WERI-Rb-1 (cell line): ENCODE measurements around the gene ST8SIA1.
"Not testable (repeated sequence)": the region's sequence is repeated elsewhere in the genome, so short reads cannot be mapped to it uniquely, and the experiment has no call there.

ENCODE experiments used
- DNase-seq: peaks from one replicate; pipeline ENCODE4 v3.0.0-alpha.2; 2020
- H3K27ac ChIP-seq: fragments of 250-450 bp; sonication (Bioruptor Pico); 2 replicates; pipeline ENCODE4 v1.5.1; 2020; ENCODE audit warnings: mild to moderate bottlenecking, moderate library complexity
- H3K27me3 ChIP-seq: fragments of 250-450 bp; sonication (Bioruptor Pico); 2 replicates; pipeline ENCODE4 v1.5.1; 2021; ENCODE audit warnings: mild to moderate bottlenecking, low read depth, moderate library complexity; ENCODE audit not compliant: insufficient read depth, severe bottlenecking
- H3K36me3 ChIP-seq: fragments of 250-450 bp; sonication (Bioruptor Pico); 2 replicates; pipeline ENCODE4 v1.5.1; 2020; ENCODE audit warnings: mild to moderate bottlenecking, moderate library complexity
- H3K4me3 ChIP-seq: 2 replicates; pipeline ENCODE4 v1.5.1; 2011; ENCODE audit warnings: low read depth, mild to moderate bottlenecking, control low read depth, low read length
- H3K9me3 ChIP-seq: fragments of 250-450 bp; sonication (Bioruptor Pico); 2 replicates; pipeline ENCODE4 v1.5.1; 2021; ENCODE audit warnings: mild to moderate bottlenecking, moderate library complexity; ENCODE audit not compliant: severe bottlenecking
- CTCF ChIP-seq: IDR thresholded peaks from 2 replicates; pipeline ENCODE4 v1.5.1; 2011; ENCODE audit warnings: low read depth, mild to moderate bottlenecking, control low read depth, inconsistent platforms, low read length

The ST8SIA1 gene

GRCh38 chr12:22163594-22163993, 170.9 kb downstream of the ST8SIA1 start:
- no peak overlapping the region for H3K4me3 ChIP-seq
- no peaks in the 10 kb centered on the region for H3K27me3 ChIP-seq
- no peak overlapping the region for H3K27ac ChIP-seq
- no peaks in the 10 kb centered on the region for H3K9me3 ChIP-seq
- no peak for DNase-seq
- TF ChIP-seq CTCF, result no peak
- no peaks in the 10 kb centered on the region for H3K36me3 ChIP-seq

GRCh38 chr12:22160396-22161003, 174.0 kb downstream of the ST8SIA1 start:
- TF ChIP-seq CTCF, result no peak
- Histone ChIP-seq H3K4me3 (no peak overlapping the region), H3K9me3 (no peaks in the 10 kb centered on the region), H3K27ac (no peak overlapping the region), H3K27me3 (no peaks in the 10 kb centered on the region), H3K36me3 (no peaks in the 10 kb centered on the region)
- DNase-seq, result no peak

- H3K36me3 ChIP-seq, DNase-seq, H3K9me3 ChIP-seq, H3K4me3 ChIP-seq, H3K27ac ChIP-seq, H3K27me3 ChIP-seq: not testable (repeated sequence)
Observed at GRCh38 chr12:22149286-22149685, 185.2 kb downstream of the ST8SIA1 start.

GRCh38 chr12:22146686-22147085, 187.8 kb downstream of the ST8SIA1 start:
- H3K27ac ChIP-seq, result not testable (repeated sequence)

More at GRCh38 chr12:22146686-22147085, 187.8 kb downstream of the ST8SIA1 start:
- not testable (repeated sequence) for H3K9me3 ChIP-seq, H3K27me3 ChIP-seq, H3K36me3 ChIP-seq, DNase-seq, H3K4me3 ChIP-seq
